GM18507 (cell line): ENCODE data around the gene HK1.
A peak's percentile ranks its signal among the peaks of the same experiment; 100 is the strongest.
"Not testable (repeated sequence)": the region's sequence is repeated elsewhere in the genome, so short reads cannot be mapped to it uniquely, and the experiment has no call there.

Source experiments
- DNase-seq: peaks from one replicate; pipeline ENCODE4 v3.0.0; 2011; ENCODE audit warnings: low read depth; ENCODE audit not compliant: insufficient read length; ENCODE audit errors: extremely low spot score
- FAIRE-seq: peaks from 2 replicates; lab custom pipeline; 2011; peaks lifted over from hg19 to GRCh38; lab: Jason Lieb, UNC

Gene HK1

DNA sequence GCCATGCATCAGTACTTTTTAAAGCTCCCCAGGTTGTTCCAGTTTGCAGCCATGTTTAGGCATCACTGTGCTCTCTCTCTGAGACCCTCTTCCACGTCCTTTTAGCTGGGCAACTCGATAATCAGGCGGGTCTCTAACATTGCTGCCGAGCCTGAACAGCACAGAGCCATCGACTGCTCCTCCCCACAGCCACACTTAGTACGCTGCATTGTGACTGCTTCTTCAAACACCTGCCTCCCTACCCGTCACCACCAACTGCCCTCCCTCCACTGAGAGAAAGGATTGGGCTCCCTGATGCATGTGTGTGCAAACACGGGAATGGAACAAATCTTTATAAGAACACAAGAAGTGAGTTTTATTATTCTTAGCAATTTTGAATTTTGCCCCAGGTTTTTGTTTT is 149.9 kb downstream of the HK1 start:
- DNase-seq = no peak
- no peak for FAIRE-seq

DNA sequence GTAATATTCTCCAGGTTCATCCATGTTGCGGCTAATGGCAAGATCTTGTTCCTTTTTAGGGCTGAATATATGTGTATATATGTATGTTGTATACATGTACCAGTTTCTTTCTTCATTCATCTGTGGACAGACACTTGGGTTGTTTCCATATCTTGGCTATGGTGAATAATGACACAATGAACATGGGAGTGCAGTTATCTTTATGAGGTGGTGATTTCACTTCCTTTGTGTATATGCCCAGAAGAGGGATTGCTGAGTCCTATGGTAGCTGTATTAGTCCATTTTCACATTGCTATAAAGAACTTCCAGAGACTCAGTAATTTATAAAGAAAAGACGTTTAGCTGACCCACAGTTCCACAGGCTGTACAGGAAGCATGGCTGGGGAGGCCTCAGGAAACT is 155.9 kb downstream of the HK1 start:
- DNase-seq (no peak), FAIRE-seq (no peak)

DNA sequence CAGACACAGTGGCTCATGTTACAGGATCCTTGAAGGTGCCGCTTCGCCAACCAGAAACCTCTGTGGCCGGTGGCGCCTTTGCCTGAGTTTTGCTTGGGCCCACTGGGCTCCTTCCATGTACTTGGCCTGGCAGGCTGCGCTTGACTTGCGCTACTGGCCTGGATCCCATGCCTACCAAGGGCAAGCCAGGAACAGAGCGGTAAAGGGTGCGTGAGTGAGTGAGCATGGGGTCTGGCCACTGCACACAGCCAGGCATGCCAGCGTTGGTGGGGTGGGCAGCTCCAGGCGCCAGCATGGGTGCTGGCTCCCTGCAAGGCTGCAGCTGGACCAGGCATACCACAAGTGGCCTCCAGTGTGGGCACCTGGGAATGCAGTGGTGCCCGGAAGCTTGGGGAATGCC is 156.6 kb downstream of the HK1 start:
- no peak for FAIRE-seq
- DNase-seq = no peak

DNA sequence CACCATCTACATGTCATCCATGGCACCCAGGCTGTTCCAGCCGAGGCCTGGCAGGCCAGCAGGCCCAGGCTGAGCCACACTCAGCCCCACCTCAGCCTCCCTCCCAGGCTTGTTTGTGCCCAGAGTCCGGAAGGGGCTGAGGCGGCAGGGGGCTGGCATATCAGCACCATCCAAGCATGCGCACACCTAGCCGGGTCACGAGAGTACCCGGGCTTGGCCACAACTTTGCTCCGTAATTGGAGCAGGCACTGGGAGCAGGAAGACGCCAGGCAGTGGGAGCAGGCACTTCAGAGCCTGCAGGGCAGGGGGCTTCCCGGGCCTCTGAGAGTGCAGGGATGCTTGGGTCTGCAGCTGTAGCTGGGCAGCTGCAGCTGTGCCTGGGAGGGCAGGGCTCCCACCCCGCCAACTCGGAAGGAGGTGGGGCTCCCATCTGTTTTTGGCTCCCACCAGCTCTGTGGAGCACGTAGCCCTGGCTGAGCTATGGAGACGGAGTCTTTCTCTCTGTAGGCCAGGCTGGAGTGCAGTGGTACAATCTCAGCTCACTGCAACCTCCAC is 157.7 kb downstream of the HK1 start:
- FAIRE-seq (no peak), DNase-seq (no peak)

DNA sequence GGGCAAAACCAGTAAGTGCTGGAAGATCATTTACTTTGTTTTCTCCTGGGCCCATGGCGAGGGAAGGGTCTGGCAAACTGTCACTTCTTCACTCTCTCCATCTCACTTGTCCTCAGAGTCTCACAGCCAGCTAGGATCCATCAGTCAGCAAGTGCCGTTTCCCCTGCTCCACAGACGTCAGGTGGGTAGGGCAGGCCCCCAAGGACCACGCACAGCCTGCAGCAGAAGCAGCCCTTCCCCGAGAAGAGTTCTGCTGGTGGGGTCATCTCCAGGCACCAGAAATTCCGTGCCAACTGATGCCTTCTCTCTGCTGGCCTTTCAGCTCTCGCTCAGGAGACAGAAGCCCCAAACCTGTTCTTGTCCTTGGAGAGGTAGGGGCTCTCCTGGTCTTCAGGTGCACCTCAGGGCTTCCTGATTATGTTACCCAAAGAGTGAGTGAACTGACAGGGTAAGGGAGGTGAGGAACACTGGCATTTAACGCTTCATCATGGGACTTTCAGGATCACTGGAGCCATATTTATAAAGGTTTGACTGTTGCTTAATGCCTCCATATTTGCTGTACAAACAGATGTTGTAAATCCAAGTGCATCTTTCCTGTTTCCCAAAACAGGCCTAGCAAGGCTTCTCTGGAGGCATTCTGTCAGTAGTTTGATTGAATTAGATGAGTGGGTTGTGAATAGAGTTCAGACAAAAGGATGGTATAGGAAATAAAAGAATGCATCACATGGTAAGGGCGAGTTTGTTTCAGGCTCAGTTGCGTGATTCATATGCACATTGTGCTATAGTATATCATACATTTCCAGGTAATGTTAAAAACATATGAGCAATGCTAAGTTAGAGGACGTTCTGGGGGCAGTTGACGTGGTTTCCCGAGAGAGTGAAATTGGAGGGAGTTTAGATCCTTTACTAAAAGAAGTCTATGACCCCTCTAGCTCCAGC is 159.3 kb downstream of the HK1 start:
- DNase-seq (no peak), FAIRE-seq (no peak)

DNA sequence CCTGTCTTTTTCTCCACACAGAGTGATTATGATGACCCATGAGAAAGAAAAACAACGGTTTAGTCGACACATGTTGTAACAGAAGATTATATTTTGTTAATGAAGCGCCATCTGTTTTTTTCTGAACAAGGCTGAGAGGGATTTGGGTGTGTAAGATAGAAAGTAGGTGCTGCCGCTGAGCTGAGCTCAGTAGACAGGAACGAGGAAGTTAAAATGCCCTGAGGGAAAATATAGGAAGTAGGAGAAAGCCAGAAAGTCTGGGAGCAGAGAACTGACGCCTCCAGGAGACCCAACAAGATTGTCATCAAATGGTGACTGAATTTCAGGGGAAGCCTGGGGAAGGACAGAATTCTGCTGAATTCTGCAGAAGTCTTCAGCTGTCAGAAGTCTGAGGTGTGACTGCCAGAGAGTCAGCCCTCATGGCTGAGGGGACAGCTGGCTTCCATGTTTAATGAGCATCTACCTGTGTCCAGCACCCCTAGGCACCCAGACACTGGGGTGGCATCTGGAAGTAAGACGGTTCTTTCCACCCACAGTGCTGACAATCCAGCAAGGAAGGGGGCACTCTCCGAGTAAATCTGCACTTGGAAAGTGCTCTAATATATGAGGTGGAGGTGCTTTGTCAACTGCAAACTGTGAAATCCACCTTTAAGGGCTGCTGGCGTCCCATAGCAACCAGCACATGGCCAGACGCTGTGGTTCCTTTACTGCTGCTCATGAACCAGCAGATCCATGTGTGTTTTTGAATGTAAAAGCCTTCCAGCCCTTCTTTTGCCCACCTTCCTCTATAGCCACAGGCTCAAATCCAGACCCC is 160.4 kb downstream of the HK1 start:
- FAIRE-seq (no peak), DNase-seq (no peak)

DNA sequence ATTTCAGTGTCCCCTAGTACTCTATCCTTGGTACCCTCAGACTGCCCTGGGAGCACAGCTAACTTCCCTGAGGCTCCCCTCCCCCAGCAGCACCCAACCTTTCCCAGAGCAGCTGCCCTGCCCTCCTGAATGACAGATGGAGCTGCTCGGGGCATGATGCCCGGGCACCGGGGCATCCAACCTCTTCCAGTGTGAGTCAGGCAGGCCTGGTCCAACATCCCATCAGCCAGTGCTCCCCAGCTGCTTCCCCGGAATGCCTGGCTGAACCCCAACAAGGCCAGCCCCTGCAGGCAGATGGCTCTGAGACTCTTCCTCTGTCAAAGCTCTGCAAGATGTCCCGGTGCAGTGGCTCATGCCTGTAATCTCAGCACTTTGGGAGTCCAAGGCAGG is 161.0 kb downstream of the HK1 start:
- FAIRE-seq = no peak
- no peak for DNase-seq

DNA sequence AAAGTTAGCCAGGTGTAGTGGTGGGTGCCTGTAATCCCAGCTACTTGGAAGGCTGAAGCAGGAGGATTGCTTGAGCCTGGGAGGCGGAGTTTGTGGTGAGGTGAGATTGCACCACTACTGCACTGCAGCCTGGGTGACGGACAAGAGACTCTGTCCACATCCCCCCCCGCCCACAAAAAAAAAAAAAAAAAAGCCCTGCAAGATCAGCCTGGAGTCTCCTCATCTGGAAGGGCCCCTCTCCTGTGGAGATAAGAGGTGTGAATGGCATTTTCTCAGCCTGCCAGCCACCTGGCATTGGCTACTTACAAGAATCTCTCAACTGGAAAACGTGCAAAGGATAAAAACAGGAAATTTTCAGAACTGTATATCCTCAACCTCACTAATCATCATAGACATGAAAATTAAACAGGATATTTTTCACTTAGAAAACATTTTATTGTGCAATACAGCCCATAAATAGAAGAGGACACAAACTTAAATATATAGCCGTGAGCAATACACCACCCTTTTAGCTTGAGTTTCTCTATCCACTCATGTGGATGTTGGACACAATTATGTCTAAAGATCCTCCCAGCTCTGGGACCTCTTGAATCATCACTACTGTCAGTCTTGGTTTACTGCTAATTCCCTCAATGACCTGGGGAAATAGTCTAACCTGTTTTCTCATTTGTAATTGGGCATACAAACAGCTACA is 161.7 kb downstream of the HK1 start:
- no peak for FAIRE-seq
- no peak for DNase-seq

DNA sequence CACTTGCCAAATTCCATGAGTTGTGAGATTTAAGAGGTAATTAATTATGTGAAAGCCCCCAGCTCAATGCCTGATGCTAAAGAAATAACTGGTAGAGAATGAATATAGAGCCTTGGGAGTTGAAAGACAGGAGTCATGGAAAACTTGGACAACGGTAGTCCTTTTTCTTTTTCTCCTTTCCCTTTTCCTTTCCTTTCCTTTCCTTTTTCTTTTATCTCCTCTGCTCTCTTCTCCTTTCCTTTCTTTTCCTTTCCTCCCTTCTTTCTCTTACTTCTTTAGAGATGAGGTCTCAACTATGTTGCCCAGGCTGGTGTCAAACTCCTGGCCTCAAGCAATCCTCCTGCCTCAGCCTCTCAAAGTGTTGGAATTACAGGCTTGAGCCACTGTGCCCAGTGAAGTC is 165.1 kb downstream of the HK1 start:
- FAIRE-seq (no peak), DNase-seq (no peak)

DNA sequence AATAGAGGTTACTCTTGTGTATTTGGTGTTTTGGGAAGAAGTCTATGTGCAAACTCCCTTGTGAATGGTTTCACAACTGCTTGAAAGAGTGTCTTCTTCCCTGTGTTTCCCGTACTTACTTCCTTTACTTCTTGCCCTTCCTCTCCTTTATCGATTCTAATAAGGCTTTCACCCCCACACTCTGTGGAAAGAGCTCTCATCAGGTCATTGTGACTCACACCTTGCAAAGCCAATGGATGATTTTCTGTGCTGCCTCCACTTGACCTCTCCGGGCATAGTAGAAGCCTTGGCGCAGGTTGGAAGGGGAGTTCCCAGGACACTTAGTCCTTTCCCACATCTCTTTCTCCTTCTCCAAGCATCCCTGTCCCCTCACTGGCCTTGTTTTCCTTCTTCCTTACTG is 166.7 kb downstream of the HK1 start:
- DNase-seq (no peak), FAIRE-seq (no peak)

DNA sequence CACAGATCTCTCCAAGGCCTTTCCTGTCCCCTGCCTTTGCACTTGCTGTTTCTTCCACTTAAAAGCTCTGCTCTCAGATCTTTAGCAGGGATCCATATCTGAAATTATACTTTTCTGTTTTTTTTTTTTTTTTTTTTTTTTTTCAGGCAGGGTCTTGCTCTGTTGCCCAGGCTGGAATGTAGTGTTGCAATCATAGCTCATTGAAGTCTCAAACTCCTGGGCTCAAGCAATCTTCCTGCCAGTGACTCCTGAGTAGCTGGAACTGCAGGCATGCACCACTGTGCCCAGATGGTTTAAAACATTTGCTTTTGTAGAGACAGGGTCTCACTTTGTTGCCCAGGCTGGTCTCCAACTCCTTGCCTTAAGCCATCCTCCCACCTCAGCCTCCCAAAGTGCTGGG is 167.9 kb downstream of the HK1 start:
- DNase-seq (no peak), FAIRE-seq (no peak)

DNA sequence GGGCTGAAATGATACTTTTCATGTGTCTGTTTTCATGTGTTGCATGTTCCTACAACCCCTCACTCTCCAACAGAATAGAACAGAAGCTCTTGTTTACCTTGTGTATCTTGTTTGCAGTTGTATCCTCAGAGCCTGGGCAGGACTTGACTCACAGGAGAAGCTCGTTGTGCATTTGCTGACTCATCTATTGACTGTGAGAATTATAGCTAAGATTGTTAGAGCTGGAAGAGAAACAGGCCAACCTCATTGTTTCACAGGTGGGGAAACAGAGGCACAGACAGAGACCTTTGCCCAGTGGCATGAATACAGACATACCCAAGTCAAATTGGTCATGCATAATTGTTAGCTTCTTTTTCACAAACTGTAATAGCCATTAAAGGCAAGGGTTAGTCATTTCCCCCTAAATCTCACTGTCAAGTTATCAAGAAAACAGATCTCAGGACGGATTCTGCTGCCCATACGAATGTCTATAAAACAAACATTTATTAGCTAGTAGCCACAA is 168.4 kb downstream of the HK1 start:
- DNase-seq = no peak
- no peak for FAIRE-seq

DNA sequence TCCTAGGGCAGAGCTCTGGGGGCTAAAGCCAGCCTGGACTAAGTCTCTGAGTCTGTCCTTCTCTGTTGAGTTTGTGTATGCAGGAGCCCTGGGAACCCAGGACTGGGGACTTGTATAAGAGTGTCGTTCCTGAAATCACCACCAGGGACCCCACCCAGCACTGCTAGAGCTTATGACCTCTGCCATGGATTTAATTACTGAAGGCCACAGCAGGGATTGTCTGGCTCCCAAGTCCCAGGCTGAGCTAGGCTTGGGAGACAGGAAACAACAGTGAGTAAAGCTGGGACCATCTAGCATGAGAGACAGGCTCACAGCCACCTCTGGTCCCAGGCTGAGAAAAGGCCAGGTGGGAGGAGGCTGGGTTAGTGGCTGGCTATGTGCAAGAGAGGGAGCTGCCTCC is 171.5 kb downstream of the HK1 start:
- no peak for DNase-seq
- no peak for FAIRE-seq

DNA sequence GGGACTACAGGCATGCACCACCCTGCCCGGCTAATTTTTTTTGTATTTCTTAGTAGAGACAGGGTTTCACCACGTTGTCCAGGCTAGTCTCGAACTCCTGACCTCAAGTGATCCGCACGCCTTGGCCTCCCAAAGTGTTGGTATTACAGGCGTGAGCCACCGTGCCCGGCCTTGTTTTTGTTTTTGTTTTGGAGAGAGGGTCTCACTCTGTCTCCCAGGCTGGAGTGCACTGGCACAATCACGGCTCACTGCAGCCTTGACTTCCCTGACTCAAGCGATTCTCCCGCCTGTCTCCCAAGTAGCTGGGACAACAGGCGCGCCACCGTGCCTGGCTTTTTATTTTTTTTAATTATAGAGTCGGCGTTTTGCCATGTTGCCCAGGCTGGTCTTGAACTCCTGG is 172.1 kb downstream of the HK1 start:
- FAIRE-seq, DNase-seq: not testable (repeated sequence)

DNA sequence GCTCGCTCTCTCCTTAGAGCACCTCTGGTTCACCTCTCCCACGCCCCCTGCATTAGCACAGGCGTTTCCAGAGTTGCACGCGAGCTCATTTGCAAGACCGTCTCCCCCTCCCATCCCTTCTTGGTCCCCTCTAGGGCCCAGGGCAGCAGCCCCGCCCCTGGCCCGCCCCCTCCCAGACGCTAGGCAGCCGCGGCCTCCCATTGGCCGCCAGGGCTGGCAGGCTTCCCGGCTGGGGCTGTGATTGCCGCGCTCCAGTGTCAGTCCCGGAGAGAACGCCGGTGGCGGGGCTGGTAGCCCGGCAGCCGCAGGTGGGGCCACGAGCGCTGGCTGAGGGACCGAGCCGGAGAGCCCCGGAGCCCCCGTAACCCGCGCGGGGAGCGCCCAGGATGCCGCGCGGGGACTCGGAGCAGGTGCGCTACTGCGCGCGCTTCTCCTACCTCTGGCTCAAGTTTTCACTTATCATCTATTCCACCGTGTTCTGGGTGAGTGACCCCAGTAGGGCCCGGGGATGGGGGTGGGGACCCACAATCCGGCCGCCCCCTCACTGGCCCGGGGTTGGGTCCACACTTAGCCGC is 173.0 kb downstream of the HK1 start, which contains the start of gene TSPAN15:
Gene TSPAN15, plus strand, starts transcription at position 257 of the 575 bp plus-strand sequence. Its CDS starts 130 bp downstream, at position 387.
- FAIRE-seq (peak; percentile 48), DNase-seq (peak; percentile 61)
